OCI-LY3 (cell line): ENCODE measurements around the gene CD300LF.

Experiments used
- H2AFZ ChIP-seq: fragments of 200-600, 300-600 bp; shearing (Covaris generic); 2 replicates; pipeline ENCODE4 v1.6.0; 2014; ENCODE audit warnings: antibody characterized with exemption, low read depth, low read length
- H3K27ac ChIP-seq: fragments of 200-600, 300-600 bp; sonication (generic); 2 replicates; pipeline ENCODE4 v1.5.1; 2014; ENCODE audit warnings: mild to moderate bottlenecking, low read length, moderate library complexity, mixed read lengths
- H3K27me3 ChIP-seq: fragments of 200-600, 300-600 bp; sonication (generic); 2 replicates; pipeline ENCODE4 v1.6.1; 2014; ENCODE audit warnings: low read depth, low read length, mixed read lengths
- H3K36me3 ChIP-seq: fragments of 200-600, 300-600 bp; sonication (generic); replicated peaks from 2 replicates; pipeline ENCODE3; 2014; ENCODE audit warnings: low read depth, low read length, mixed read lengths
- H3K4me1 ChIP-seq: fragments of 300-600, 200-600 bp; sonication (generic); 2 replicates; pipeline ENCODE4 v1.6.1; 2014; ENCODE audit warnings: low read length, mixed read lengths
- H3K4me2 ChIP-seq: fragments of 200-600, 300-600 bp; sonication (generic); 2 replicates; pipeline ENCODE4 v1.6.1; 2014; ENCODE audit warnings: low read length, mixed read lengths
- H3K4me3 ChIP-seq: fragments of 300-600, 200-600 bp; sonication (generic); 2 replicates; pipeline ENCODE4 v1.5.1; 2014; ENCODE audit warnings: antibody characterized with exemption, mild to moderate bottlenecking, low read length, moderate library complexity
- H3K79me2 ChIP-seq: fragments of 300-600, 200-600 bp; shearing (Covaris generic); 2 replicates; pipeline ENCODE4 v1.6.1; 2014; ENCODE audit warnings: mild to moderate bottlenecking, low read length, mixed read lengths
- H3K9ac ChIP-seq: fragments of 300-600, 200-600 bp; shearing (Covaris generic); 2 replicates; pipeline ENCODE4 v1.6.0; 2014; ENCODE audit warnings: mild to moderate bottlenecking, low read length, moderate library complexity
- H3K9me3 ChIP-seq: fragments of 200-600, 300-600 bp; shearing (Covaris generic); 2 replicates; pipeline ENCODE4 v1.6.1; 2014; ENCODE audit warnings: low read length, mixed read lengths; ENCODE audit not compliant: insufficient read depth
- H4K20me1 ChIP-seq: fragments of 200-600, 300-600 bp; sonication (generic); 2 replicates; pipeline ENCODE4 v1.6.1; 2016; ENCODE audit warnings: low read length, mixed read lengths; ENCODE audit not compliant: insufficient read depth
- EZH2phosphoT487 ChIP-seq: fragments of 200-600 bp; shearing (Covaris generic); IDR thresholded peaks from 2 replicates; pipeline ENCODE4 v1.6.1; 2018; ENCODE audit warnings: antibody characterized with exemption, mixed run types, low read depth
- TF ChIP-seq, protein P1 (sequence below): fragments of 200-600, 300-600 bp; sonication (generic); IDR thresholded peaks from 2 replicates; pipeline ENCODE4 v1.5.1; 2014; ENCODE audit warnings: antibody characterized with exemption, low read length, low read depth

CD300LF gene

DNA sequence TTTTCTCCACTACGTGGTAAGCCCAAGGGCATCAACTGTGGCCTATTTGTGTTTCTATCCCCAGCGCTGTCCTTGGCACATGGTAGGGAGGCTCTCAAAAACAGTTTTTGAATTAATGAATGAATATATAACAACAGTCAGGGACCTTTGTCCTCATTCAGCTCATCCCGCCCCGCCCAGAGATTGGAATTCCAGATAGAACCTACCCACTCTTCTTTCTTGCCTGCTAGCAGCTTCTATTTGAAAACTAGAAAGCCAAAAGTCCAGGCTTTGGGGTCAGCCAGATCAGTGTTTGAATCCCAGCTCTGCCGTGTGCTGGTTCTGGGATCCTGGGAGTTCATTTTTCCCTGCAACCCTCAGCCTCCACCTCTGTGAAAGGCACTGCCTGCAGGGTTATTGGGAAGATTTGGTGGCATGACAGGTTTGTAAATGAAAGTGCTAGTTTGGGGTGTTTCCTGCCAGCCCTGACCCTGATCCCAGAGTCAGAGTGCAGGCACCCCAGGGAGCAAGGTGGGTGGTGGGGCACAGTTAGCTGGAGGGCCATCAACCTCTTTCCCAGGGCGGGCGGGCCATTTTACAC is 40.2 kb upstream of the CD300LF start:
- Histone ChIP-seq H4K20me1 (peaks cover 10% of the 10 kb centered on the region; the same call in 1 of the 2 replicates), H3K9me3 (no peaks in the 10 kb centered on the region), H3K9ac (no peak overlapping the region), H3K79me2 (peaks cover 31% of the 10 kb centered on the region), H3K27me3 (no peaks in the 10 kb centered on the region), H2AFZ (no peak overlapping the region), H3K4me1 (peaks cover 18% of the 10 kb centered on the region), H3K36me3 (no peaks in the 10 kb centered on the region), H3K4me3 (no peak overlapping the region), H3K27ac (no peak overlapping the region), H3K4me2 (no peak overlapping the region)
- TF ChIP-seq EZH2phosphoT487, result no peak
- TF ChIP-seq, protein P1, sequence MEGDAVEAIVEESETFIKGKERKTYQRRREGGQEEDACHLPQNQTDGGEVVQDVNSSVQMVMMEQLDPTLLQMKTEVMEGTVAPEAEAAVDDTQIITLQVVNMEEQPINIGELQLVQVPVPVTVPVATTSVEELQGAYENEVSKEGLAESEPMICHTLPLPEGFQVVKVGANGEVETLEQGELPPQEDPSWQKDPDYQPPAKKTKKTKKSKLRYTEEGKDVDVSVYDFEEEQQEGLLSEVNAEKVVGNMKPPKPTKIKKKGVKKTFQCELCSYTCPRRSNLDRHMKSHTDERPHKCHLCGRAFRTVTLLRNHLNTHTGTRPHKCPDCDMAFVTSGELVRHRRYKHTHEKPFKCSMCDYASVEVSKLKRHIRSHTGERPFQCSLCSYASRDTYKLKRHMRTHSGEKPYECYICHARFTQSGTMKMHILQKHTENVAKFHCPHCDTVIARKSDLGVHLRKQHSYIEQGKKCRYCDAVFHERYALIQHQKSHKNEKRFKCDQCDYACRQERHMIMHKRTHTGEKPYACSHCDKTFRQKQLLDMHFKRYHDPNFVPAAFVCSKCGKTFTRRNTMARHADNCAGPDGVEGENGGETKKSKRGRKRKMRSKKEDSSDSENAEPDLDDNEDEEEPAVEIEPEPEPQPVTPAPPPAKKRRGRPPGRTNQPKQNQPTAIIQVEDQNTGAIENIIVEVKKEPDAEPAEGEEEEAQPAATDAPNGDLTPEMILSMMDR, result no peak

DNA sequence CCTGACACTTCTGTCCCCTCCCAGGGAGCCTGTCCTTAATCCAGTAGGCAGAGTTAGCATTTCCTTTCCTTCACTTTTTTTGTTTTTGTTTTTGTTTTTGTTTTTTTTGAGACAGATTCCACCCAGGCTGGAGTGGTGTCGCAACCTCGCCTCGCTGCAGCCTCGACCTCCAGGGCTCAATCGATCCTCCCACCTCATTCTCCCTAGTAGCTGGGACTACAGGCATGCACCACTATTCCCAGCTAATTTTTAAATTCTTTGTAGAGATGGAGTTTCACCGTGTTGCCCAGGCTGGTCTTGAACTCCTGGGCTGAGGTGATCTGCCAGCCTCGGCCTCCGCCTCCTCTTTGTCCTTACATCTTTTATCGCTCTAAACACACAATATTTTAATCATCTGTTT is 39.7 kb upstream of the CD300LF start:
- peaks cover 31% of the 10 kb centered on the region for H3K79me2 ChIP-seq
- H4K20me1 ChIP-seq, result peaks cover 8% of the 10 kb centered on the region; the same call in 1 of the 2 replicates
- H3K27ac ChIP-seq, result no peak overlapping the region
- H3K4me3 ChIP-seq, result no peak overlapping the region
- H3K27me3 ChIP-seq, result no peaks in the 10 kb centered on the region
- no peak for TF ChIP-seq EZH2phosphoT487
- TF ChIP-seq, protein P1, result no peak
- H3K9ac ChIP-seq, result no peak overlapping the region
- no peaks in the 10 kb centered on the region for H3K36me3 ChIP-seq
- H3K4me1 ChIP-seq, result peaks cover 20% of the 10 kb centered on the region
- no peak overlapping the region for H3K4me2 ChIP-seq
- H2AFZ ChIP-seq, result no peak overlapping the region
- H3K9me3 ChIP-seq, result no peaks in the 10 kb centered on the region

DNA sequence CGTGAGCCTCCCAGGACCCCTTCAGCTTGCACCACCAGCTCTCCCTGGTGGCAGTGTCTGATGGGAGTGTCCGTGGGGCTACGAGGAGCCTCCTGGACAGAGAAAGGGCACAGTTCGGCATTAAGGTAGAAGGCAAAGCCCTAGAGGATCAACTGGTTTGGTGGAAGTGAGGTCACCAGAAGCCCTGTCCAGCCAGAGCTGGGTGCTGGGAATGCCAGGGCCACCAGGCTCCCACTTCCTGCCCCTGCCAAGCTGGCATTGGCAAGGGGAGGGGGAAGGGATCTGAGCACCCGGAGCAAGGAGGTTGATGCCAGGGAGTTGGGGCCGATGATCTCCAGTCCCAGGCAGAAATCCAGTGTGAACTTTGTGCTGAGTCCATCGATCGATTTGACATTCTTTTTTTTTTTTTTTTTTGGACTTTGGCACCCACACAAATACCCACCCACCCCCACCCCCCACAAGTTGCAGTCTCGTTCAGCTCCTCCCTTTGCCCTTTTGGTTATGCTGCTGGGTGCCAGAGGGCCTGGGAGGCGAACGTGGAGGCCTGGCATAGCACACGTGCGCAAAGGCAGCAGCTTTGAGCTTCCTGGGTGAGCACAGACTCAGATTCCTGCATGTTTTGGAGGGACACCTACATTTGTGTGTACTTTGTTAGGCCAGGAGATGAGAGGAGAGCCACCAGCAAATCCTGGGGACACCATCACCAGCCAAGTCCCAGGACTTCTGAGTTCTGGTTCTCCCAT is 37.8 kb upstream of the CD300LF start:
- peaks cover 20% of the 10 kb centered on the region for H3K4me1 ChIP-seq

DNA sequence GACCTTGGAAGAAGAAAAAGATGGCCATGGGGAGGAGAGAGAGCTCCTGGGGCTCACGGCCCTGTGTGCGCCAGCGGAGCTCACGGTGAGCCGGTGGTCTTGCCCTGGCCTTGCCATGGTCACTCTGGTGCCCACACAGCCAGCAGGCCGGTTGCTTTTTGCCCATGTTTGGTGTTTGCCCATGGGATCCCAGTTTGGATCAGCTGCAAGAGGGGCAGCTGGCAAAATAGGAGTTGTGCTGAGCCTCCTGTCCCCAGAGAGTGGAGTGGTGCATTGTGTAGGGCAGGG is 37.3 kb upstream of the CD300LF start:
- H3K9ac ChIP-seq, result no peak overlapping the region; the same call in 1 of the 2 replicates
- peaks cover 20% of the 10 kb centered on the region for H3K4me1 ChIP-seq
- H4K20me1 ChIP-seq, result peaks cover 8% of the 10 kb centered on the region; the same call in 1 of the 2 replicates
- no peaks in the 10 kb centered on the region for H3K9me3 ChIP-seq
- H3K4me3 ChIP-seq, result peak overlapping the region; percentile 94
- H3K4me2 ChIP-seq, result peak overlapping the region; percentile 87
- no peak overlapping the region for H2AFZ ChIP-seq
- TF ChIP-seq EZH2phosphoT487, result no peak
- TF ChIP-seq, protein P1, result no peak
- H3K27me3 ChIP-seq, result no peaks in the 10 kb centered on the region
- H3K27ac ChIP-seq, result no peak overlapping the region
- H3K36me3 ChIP-seq, result no peaks in the 10 kb centered on the region
- peaks cover 28% of the 10 kb centered on the region for H3K79me2 ChIP-seq

More for the DNA sequence above, 37.8 kb upstream of the CD300LF start:
- no peak overlapping the region for H3K27ac ChIP-seq
- peaks cover 8% of the 10 kb centered on the region; the same call in 1 of the 2 replicates for H4K20me1 ChIP-seq
- H3K4me2 ChIP-seq, result peak overlapping the region; percentile 87
- peaks cover 28% of the 10 kb centered on the region for H3K79me2 ChIP-seq
- H3K9me3 ChIP-seq, result no peaks in the 10 kb centered on the region
- H3K9ac ChIP-seq, result no peak overlapping the region
- peak overlapping the region; percentile 94; the same call in 1 of the 2 replicates for H3K4me3 ChIP-seq
- H2AFZ ChIP-seq, result no peak overlapping the region
- H3K36me3 ChIP-seq, result no peaks in the 10 kb centered on the region
- H3K27me3 ChIP-seq, result no peaks in the 10 kb centered on the region
- no peak for TF ChIP-seq EZH2phosphoT487
- TF ChIP-seq, protein P1, result no peak
